Liver (tissue), 9 donors: Measurements from ENCODE around the gene ENO3. TPM values are rescaled to one million over a fixed set of nuclear protein-coding genes. Genes with fewer than 3 reads are reported as not detected.

Experiments
- DNase-seq: peaks from one replicate; pipeline ENCODE4 v3.0.0-alpha.2; 2017; ENCODE audit warnings: low spot score
- H3K27ac ChIP-seq, 2 donors: one replicate each; pipeline ENCODE4 v1.7.0; 2013; ENCODE audit warnings: inconsistent platforms in 2 of 2, low read length in 2 of 2, control low read depth in 1 of 2, low read depth in 1 of 2, mild to moderate bottlenecking in 1 of 2
- H3K27me3 ChIP-seq, 4 donors: one replicate each; pipeline versions ENCODE4 v1.6.1 to v1.7.0; 2013; ENCODE audit warnings: low read length in 3 of 4, inconsistent platforms in 1 of 4, mild to moderate bottlenecking in 1 of 4, moderate library complexity in 1 of 4; ENCODE audit not compliant: control insufficient read depth in 4 of 4, insufficient read depth in 4 of 4
- H3K36me3 ChIP-seq, 4 donors: one replicate each; pipeline versions ENCODE4 v1.6.1 to v1.7.0; 2013; ENCODE audit warnings: low read length in 3 of 4, mild to moderate bottlenecking in 3 of 4, low read depth in 1 of 4, moderate library complexity in 1 of 4; ENCODE audit not compliant: control insufficient read depth in 4 of 4, insufficient read depth in 3 of 4
- H3K4me1 ChIP-seq, 4 donors: one replicate each; pipeline versions ENCODE4 v1.6.1 to v1.7.0; 2013; ENCODE audit warnings: low read length in 3 of 4, mild to moderate bottlenecking in 3 of 4, moderate library complexity in 1 of 4; ENCODE audit not compliant: control insufficient read depth in 4 of 4, insufficient read depth in 4 of 4
- H3K4me3 ChIP-seq, 3 donors: one replicate each; pipeline versions ENCODE4 v1.6.1 to v1.7.0; 2013; ENCODE audit warnings: low read length in 3 of 3, control low read depth in 1 of 3, low read depth in 1 of 3, mild to moderate bottlenecking in 1 of 3
- H3K9ac ChIP-seq, 2 donors: one replicate each; pipeline ENCODE4 v1.7.0; 2013; ENCODE audit warnings: low read length in 2 of 2, mild to moderate bottlenecking in 2 of 2, moderate library complexity in 2 of 2, control low read depth in 1 of 2, low read depth in 1 of 2
- H3K9me3 ChIP-seq, 4 donors: one replicate each; pipeline versions ENCODE4 v1.6.1 to v1.7.0; 2013; ENCODE audit warnings: low read length in 3 of 4; ENCODE audit not compliant: control insufficient read depth in 4 of 4
- EGR1 ChIP-seq, 2 donors: IDR thresholded peaks; 2 replicates each; pipeline ENCODE4 v1.6.1; 2016 to 2018; ENCODE audit warnings: antibody characterized with exemption in 2 of 2, low read depth in 2 of 2
- GABPA ChIP-seq, 2 donors: IDR thresholded peaks in 1 of 2; conservative IDR thresholded peaks in 1 of 2; 2 replicates each; pipeline ENCODE4 v1.6.1; 2016; ENCODE audit warnings: antibody characterized with exemption in 2 of 2, mild to moderate bottlenecking in 1 of 2, moderate library complexity in 1 of 2
- HNF4A ChIP-seq, 2 donors: conservative IDR thresholded peaks; 2 replicates each; pipeline ENCODE4 v1.6.1; 2016; ENCODE audit warnings: antibody characterized with exemption in 2 of 2, mild to moderate bottlenecking in 2 of 2
- NR2F2 ChIP-seq: IDR thresholded peaks from 2 replicates; pipeline ENCODE4 v1.6.1; 2016; ENCODE audit warnings: antibody characterized with exemption
- RXRA ChIP-seq, 2 donors: IDR thresholded peaks; 2 replicates each; pipeline ENCODE4 v1.6.1; 2017 to 2018; ENCODE audit warnings: antibody characterized with exemption in 2 of 2, mild to moderate bottlenecking in 1 of 2
- YY1 ChIP-seq: IDR thresholded peaks from 2 replicates; pipeline ENCODE4 v1.6.1; 2016; ENCODE audit warnings: antibody characterized with exemption, mild to moderate bottlenecking
- WGBS: extraction: QIAGEN DNeasy Blood & Tissue Kit; methylation state at CpG from one replicate; pipeline ENCODE4 v1.1.7; 2013; 5-methylcytosine and 5-hydroxymethylcytosine counted together
- polyA plus RNA-seq, 2 donors: library from polyadenylated mRNA; stranded (reverse) in 1 of 2; unstranded in 1 of 2; fragments of 200-250 nt in 1 of 2; fragments of >200 nt in 1 of 2; fragmentation: Nextera tagmentation in 1 of 2; extraction: Ambion mirVana in 1 of 2; gene quantifications; one replicate each; pipeline versions ENCODE4 v1.2.1 to v1.2.3, GENCODE V29; 2013 to 2015
- total RNA-seq, 2 donors: library from RNA; depleted of rRNA; stranded (reverse); fragments of >200 nt; gene quantifications; one replicate each; pipeline ENCODE4 v1.2.3, GENCODE V29; 2014
- TF ChIP-seq, protein P1 (sequence below): IDR thresholded peaks from 2 replicates; pipeline ENCODE4 v1.6.1; 2016; ENCODE audit warnings: antibody characterized with exemption, mild to moderate bottlenecking
- donor health status: healthy.
- donor health status: healthy.
- donor health status: healthy.
- donor health status: healthy.
- donor health status: healthy.

The ENO3 gene
- total and polyA plus RNA-seq, 4 donors, result 26.3 to 117 (median 30.8) TPM

DNA sequence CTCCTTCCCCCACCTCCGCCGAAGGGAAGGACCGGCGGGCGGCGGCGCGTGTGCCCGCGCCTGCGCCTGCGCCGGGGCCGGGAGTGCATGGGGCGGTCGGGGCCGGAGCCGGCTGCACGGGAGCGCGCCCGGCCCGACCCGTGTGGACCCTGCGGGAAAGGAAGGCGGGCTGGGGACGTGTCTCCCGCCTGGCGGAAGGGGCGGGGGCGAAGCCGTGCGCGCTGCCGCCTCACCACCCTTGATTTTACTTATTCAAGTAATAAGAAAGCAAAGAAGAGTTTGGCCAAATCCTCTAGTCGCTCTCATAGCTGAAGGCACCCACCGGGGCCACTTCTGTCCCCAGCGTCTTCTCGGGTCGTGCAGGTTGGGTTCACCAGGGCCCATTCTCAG is 2.0 kb upstream of the ENO3 start:
- Histone ChIP-seq H3K9ac (peak overlapping the region; percentile 51 to 85), H3K36me3 (peaks cover 3 to 12% (median 7%) of the 10 kb centered on the region in 4 donors), H3K4me1 (peaks cover 8 to 59% (median 45%) of the 10 kb centered on the region in 4 donors), H3K27me3 (no peaks in the 10 kb centered on the region), H3K27ac (peak overlapping the region; percentile 95 to 96), H3K9me3 (no peaks in the 10 kb centered on the region), H3K4me3 (peak overlapping the region; percentile 66 to 96 (median 91))
- peak; percentile 78 for DNase-seq
- under 1% methylated on average over 40 of the region's 40 CpGs for WGBS
- no peak for TF ChIP-seq EGR1 (IDR thresholded peaks at IDR 0.05; ENCODE audit: low read depth in 2 of 2)
- TF ChIP-seq RXRA (IDR thresholded peaks at IDR 0.05), result no peak

DNA sequence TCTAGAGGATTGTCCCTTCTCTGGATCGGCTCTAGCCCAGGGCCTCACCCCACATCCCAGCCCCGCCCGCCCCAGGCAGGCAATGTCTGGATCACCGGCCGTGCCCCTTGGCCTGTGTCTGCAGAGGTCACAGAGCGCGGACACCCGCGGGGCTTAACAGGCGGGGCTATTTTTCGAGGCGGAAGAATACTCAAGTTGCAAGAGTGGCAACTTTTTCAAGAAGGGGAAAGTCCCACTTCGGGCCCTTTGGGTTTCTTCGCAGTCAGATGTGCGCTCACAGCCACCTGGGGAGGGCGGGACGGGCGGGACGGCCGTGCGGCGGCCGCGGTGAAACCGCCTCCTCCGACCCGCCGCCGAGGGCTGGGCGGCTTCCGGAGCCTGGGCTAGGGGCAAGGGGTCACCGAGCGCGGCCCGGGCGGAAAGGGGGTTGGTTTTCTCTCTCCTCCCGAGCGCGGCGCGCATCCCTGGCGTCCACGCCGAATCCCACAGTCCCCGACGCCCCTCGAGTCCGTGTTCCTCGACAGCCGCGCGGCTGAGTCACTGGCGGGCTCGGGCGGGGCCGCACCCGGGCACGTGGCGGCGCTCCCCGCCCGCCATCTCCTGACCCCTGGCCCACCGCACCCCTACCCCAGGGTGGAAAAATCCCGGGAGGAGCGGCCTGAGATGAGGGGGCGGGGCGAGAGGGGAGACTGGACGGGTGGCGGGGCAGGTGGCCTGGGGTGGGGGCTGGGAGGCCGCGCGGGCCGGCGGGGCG is 1.4 kb upstream of the ENO3 start:
- Histone ChIP-seq H3K9me3 (no peaks in the 10 kb centered on the region), H3K36me3 (peaks cover 3 to 12% (median 5%) of the 10 kb centered on the region in 4 donors), H3K27me3 (no peaks in the 10 kb centered on the region), H3K9ac (peak overlapping the region; percentile 51 to 85), H3K27ac (peak overlapping the region; percentile 95 to 96), H3K4me3 (peak overlapping the region; percentile 66 to 91 (median 76)), H3K4me1 (peaks cover 8 to 59% (median 43%) of the 10 kb centered on the region in 4 donors)
- under 1% methylated on average over 75 of the region's 75 CpGs for WGBS
- peak; percentile 74 for DNase-seq
- TF ChIP-seq GABPA (IDR thresholded peaks at IDR 0.05 in 1 of 2, conservative IDR thresholded peaks at IDR 0.05 in 1 of 2) (peak in 1 of 2 donors; percentile 17), HNF4A (conservative IDR thresholded peaks at IDR 0.05) (peak in 1 of 2 donors; percentile 40), RXRA (IDR thresholded peaks at IDR 0.05) (peak; percentile 57 to 77), NR2F2 (peak; percentile 77)
- TF ChIP-seq, protein P1, sequence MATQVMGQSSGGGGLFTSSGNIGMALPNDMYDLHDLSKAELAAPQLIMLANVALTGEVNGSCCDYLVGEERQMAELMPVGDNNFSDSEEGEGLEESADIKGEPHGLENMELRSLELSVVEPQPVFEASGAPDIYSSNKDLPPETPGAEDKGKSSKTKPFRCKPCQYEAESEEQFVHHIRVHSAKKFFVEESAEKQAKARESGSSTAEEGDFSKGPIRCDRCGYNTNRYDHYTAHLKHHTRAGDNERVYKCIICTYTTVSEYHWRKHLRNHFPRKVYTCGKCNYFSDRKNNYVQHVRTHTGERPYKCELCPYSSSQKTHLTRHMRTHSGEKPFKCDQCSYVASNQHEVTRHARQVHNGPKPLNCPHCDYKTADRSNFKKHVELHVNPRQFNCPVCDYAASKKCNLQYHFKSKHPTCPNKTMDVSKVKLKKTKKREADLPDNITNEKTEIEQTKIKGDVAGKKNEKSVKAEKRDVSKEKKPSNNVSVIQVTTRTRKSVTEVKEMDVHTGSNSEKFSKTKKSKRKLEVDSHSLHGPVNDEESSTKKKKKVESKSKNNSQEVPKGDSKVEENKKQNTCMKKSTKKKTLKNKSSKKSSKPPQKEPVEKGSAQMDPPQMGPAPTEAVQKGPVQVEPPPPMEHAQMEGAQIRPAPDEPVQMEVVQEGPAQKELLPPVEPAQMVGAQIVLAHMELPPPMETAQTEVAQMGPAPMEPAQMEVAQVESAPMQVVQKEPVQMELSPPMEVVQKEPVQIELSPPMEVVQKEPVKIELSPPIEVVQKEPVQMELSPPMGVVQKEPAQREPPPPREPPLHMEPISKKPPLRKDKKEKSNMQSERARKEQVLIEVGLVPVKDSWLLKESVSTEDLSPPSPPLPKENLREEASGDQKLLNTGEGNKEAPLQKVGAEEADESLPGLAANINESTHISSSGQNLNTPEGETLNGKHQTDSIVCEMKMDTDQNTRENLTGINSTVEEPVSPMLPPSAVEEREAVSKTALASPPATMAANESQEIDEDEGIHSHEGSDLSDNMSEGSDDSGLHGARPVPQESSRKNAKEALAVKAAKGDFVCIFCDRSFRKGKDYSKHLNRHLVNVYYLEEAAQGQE, result no peak

DNA sequence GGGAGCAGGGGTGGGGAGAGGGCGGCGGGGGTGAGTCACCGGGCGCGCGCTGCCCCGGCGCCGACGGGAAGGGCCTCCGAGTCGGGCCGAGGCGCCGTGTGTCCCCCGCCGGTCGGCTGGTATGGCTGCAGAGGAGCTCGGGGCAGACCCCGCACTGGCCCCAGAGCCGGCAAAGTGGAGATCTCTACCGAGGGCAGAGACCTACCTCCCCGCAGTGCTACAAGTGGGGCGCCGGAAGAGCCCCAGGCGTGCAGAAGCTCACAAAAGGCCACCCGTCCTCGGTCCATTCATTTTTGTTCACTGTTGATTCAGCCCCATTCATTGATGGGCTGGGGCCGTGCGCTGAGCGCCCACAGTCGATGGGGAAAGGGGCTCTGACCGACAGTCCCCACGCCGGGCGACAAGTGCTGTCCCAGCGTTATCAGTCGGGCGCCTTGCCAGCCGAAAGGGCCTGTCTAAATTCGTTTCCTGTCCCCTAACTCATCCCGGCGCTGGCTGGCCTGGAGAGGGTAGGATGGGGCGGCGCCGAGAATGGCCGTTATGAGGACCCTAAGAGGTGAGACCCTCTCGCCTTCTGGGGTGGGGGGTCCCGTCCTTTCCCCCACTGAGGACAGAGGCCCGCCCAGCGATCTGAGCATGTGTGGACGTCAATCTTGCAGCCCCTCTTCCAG is 709 bp upstream of the ENO3 start:
- H3K9me3 ChIP-seq, result no peaks in the 10 kb centered on the region
- H3K36me3 ChIP-seq, result peaks cover 3 to 5% (median 4%) of the 10 kb centered on the region in 4 donors
- WGBS, result 2% methylated on average over 52 of the region's 52 CpGs
- TF ChIP-seq YY1, result peak; percentile 2
- TF ChIP-seq GABPA (IDR thresholded peaks at IDR 0.05 in 1 of 2, conservative IDR thresholded peaks at IDR 0.05 in 1 of 2), result peak in 1 of 2 donors; percentile 7
- TF ChIP-seq RXRA (IDR thresholded peaks at IDR 0.05), result no peak
- peak overlapping the region; percentile 53 to 91 (median 56) for H3K4me3 ChIP-seq
- no peaks in the 10 kb centered on the region for H3K27me3 ChIP-seq
- DNase-seq, result peak; percentile 74
- H3K27ac ChIP-seq, result peak overlapping the region; percentile 95 to 96
- peaks cover 9 to 55% (median 42%) of the 10 kb centered on the region in 4 donors for H3K4me1 ChIP-seq
- H3K9ac ChIP-seq, result peak overlapping the region; percentile 66 to 69
